Renal cortex interstitium (tissue), 11 donors: Measurements from ENCODE around the gene LIF. TPM values are rescaled to one million over a fixed set of nuclear protein-coding genes. Genes with fewer than 3 reads are reported as not detected.

Experiments
- DNase-seq, 11 donors: peaks; one replicate each; pipeline ENCODE4 v3.0.0-alpha.2; 2013; ENCODE audit warnings: low read depth in 9 of 11, low spot score in 4 of 11; ENCODE audit errors: extremely low read depth in 1 of 11
- polyA plus RNA-seq, 3 donors: library from polyadenylated mRNA; unstranded; fragments of 120-200 nt; gene quantifications; one replicate each; pipeline ENCODE4 v1.2.1, GENCODE V29; 2013; ENCODE audit not compliant: insufficient read length in 3 of 3

LIF gene
- polyA plus RNA-seq, 3 donors = 1.7 to 2.9 (median 2.3) TPM

DNA sequence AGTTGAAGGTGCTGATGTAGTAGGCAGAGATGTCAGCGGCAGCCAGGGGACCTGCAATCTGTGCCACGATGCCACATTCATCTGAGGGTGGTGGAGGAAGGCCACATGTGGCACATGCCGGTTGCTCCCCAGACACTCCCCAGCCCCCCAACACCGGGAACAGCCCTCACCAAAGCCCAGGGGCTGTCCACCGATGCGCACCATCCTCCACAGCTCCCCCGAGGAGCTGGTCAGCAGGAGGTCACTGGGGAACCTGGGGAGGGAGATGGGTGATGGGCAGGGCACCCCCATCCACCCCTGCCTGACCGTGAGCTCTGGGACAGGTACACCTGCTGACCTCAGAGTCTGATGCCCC is 39.3 kb upstream of the LIF start:
- DNase-seq = no peak

GRCh38 chr22:30285176-30285845 is 38.8 kb upstream of the LIF start:
- DNase-seq = no peak

GRCh38 chr22:30284666-30285065 is 38.1 kb upstream of the LIF start:
- DNase-seq = no peak

GRCh38 chr22:30284172-30284571 is 37.6 kb upstream of the LIF start:
- DNase-seq = no peak

DNA sequence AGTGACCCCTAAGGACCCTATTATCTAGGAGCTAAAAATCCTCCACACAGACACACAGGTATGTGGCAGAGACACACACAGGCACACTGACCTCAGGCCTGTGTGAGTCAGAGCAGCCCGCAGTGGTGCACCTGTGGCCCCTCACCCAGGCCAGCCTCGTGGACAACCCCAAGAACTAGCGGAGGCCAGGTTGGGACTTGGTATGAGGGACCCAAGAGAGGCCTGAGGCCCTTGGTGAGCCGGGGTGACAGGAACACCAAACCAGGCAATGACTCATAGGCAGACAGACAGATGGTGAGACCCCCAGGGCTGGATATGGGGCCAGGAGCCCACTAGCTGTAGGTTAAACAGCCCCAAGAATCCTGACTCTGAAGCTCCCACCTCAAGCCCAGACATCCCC is 36.8 kb upstream of the LIF start:
- no peak for DNase-seq

GRCh38 chr22:30282616-30283046 is 36.1 kb upstream of the LIF start:
- DNase-seq = no peak

DNA sequence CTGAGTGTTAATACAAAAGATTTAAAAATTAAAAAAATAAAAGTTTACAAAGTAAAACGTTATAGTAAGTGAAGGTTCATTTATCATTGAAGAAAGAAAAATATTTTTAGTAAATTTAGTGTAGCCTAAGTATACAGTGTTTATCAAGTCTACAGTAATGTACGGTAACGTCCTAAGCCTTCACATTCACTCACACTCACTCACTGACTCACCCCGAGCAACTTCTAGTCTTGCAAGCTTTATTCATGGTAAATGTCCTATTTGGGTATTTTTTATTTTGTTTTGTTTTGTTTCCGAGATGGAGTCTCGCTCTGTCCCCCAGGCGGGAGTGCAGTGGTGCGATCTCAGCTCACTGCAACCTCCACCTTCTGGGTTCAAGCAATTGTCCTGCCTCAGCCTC is 33.9 kb upstream of the LIF start:
- DNase-seq = no peak

- no peak for DNase-seq
Measured at GRCh38 chr22:30279932-30280331, 33.4 kb upstream of the LIF start.

- DNase-seq = no peak
Measured at GRCh38 chr22:30279046-30279788, 32.7 kb upstream of the LIF start.

DNA sequence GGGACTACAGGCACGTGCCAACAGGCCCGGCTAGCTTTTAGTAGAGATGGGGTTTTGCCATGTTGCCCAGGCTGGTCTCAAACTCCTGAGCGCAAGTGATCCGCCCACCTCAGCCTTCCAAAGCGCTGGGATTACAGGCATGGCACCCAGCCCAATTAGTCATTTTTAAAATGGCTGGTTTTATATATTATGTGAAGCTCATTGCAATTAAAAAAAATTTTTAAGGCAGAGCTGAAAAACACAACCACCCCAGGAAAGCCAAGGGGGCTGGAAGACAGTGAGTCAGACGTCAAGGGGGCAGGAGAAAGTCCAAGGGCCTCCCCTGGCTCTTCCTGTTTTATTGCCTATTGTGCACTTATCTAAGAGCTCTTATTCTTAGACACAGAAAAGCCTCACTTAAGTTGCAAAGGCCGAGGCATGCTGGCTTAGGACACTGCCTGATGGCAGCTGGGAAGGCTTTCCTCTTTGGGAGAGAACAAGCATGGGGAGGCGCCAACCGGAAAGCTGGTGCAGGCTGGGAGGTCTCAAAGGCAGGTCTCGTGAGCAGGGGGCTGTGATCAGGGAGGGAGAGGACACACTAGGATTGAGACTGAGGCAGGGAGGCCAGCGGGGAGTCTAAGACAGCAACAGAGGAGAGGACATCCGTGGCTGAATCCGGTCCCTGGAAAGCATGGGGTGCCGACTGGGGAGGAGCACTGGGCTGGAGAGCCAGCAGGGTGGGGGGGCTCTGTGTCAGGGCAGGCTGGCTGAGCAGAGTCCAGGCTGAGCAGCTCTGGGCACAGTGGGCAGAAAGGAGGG is 31.2 kb upstream of the LIF start:
- DNase-seq = no peak

GRCh38 chr22:30276039-30276438 is 29.5 kb upstream of the LIF start:
- no peak for DNase-seq

- no peak for DNase-seq
Measured at GRCh38 chr22:30275625-30276024, 29.1 kb upstream of the LIF start.

DNA sequence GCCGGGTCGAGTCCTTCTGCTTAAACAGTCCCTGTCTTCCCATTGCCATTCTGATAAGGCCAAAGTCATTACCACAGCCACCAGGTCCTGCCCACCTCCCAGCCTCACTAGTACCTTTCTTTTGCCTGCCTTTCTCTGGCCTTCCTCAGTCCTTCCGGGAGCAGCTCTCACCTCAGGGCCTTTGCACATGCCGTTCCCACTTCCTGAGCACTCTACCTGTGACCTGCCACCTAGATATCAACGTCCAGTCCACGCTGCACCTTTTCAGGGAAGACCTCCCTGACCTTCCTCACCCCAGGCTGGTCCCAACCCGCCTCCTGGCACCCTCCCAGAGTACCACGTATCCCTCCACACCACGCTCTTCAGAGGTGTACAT is 27.9 kb upstream of the LIF start:
- no peak for DNase-seq

GRCh38 chr22:30273711-30274436 is 27.3 kb upstream of the LIF start:
- DNase-seq = no peak

GRCh38 chr22:30272781-30273601 is 26.4 kb upstream of the LIF start:
- DNase-seq = no peak

- DNase-seq = no peak
Measured at GRCh38 chr22:30270832-30271231, 24.3 kb upstream of the LIF start.

- no peak for DNase-seq
Measured at GRCh38 chr22:30268331-30268730, 21.8 kb upstream of the LIF start.

- no peak for DNase-seq
Measured at GRCh38 chr22:30267382-30268302, 21.1 kb upstream of the LIF start.
